NK-92 (cell line): ENCODE data around the gene TRDN.

Source experiments
- DNase-seq: peaks from one replicate; lab custom pipeline; 2025; ENCODE audit not compliant: unreplicated experiment; lab: John Stamatoyannopoulos, UW

The TRDN gene

GRCh38 chr6:123418071-123418470, 218.7 kb downstream of the TRDN start:
- DNase-seq = no peak

GRCh38 chr6:123417535-123417934, 219.2 kb downstream of the TRDN start:
- DNase-seq = no peak

- no peak for DNase-seq
Observed at GRCh38 chr6:123415844-123416468, 220.8 kb downstream of the TRDN start.

- no peak for DNase-seq
Observed at GRCh38 chr6:123404975-123405374, 231.8 kb downstream of the TRDN start.

- DNase-seq = no peak
Observed at GRCh38 chr6:123402052-123402451, 234.7 kb downstream of the TRDN start.

- DNase-seq = no peak
Observed at GRCh38 chr6:123398072-123398471, 238.7 kb downstream of the TRDN start.

GRCh38 chr6:123393331-123393730, 243.4 kb downstream of the TRDN start:
- no peak for DNase-seq

- DNase-seq = no peak
Observed at GRCh38 chr6:123383718-123384117, 253.0 kb downstream of the TRDN start.

GRCh38 chr6:123380257-123380656, 256.5 kb downstream of the TRDN start:
- no peak for DNase-seq

GRCh38 chr6:123372737-123373136, 264.0 kb downstream of the TRDN start:
- no peak for DNase-seq

- DNase-seq = no peak
Observed at GRCh38 chr6:123363912-123364311, 272.8 kb downstream of the TRDN start.

GRCh38 chr6:123360359-123360758, 276.4 kb downstream of the TRDN start:
- no peak for DNase-seq

GRCh38 chr6:123352705-123353104, 284.0 kb downstream of the TRDN start:
- no peak for DNase-seq

GRCh38 chr6:123352279-123352678, 284.5 kb downstream of the TRDN start:
- DNase-seq = no peak

- no peak for DNase-seq
Observed at GRCh38 chr6:123343836-123344235, 292.9 kb downstream of the TRDN start.

- no peak for DNase-seq
Observed at GRCh38 chr6:123338394-123338793, 298.4 kb downstream of the TRDN start.

GRCh38 chr6:123333000-123333756, 303.6 kb downstream of the TRDN start:
- no peak for DNase-seq

GRCh38 chr6:123332070-123332469, 304.7 kb downstream of the TRDN start:
- DNase-seq = no peak

GRCh38 chr6:123329337-123329736, 307.4 kb downstream of the TRDN start:
- no peak for DNase-seq

GRCh38 chr6:123323452-123324329, 313.1 kb downstream of the TRDN start:
- no peak for DNase-seq

- DNase-seq = no peak
Observed at GRCh38 chr6:123321020-123321419, 315.7 kb downstream of the TRDN start.
